ENCODE measurements around the gene GRIFIN. TPM values are rescaled to one million over a fixed set of nuclear protein-coding genes. Genes with fewer than 3 reads are reported as not detected.

GRIFIN gene
- total RNA-seq, 4 donors from 2014 or later = not detected

DNA sequence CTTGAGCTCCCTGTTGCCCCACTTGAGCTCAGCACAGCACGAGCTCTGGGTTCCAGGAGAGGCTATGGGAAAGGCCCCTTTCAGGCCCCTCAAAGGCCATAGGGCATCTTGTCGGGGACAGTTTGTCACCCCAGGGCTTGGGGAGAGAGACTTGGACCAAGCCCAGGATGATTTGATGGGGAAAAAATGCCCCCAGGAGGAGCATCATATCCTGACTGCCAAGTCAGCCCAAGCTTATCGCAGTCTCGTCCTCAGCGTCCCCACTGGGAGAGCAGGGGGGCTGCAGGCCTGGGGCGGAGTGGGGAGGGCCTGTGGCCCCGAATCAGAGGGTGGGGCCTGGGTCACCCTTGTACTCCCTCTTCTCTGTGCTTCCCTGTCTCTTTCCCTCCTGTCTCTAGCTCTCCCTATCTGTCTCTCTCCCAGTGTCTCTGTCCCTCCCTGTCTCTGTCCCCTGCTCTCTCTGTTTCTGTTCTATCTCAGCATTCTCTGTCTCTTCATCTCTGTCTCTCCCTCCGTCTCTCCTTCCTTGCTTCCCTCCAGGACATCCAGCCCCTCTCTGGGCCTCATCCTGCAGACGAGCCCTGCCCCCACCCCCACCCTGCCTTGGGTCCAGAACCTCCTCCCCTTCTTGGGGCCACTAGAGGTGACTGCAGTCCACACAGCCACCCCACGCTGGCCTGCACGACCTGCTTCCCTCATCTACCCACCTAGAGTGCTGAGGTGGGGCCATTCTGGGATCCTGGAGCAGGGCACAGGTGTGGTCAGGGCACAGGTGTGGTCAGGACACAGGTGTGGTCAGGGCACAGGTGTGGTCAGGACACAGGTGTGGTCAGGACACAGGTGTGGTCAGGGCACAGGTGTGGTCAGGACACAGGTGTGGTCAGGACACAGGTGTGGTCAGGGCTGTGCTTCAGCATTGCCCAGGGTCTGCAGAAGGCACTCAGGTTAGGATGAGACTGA lies 17.3 kb upstream of the GRIFIN start:
- DNase-seq = no peak
- intact Hi-C loops (cut with DNase I; ENCODE audit: low total_unique reads) = no loop called here
- H3K4me3 ChIP-seq = no peak overlapping the region
- H3K9me3 ChIP-seq = no peaks in the 10 kb centered on the region
- H3K27ac ChIP-seq = no peak overlapping the region
- H3K27me3 ChIP-seq = no peaks in the 10 kb centered on the region
- no peak for TF ChIP-seq POLR2A (IDR thresholded peaks at IDR 0.05)
- TF ChIP-seq, protein P1, sequence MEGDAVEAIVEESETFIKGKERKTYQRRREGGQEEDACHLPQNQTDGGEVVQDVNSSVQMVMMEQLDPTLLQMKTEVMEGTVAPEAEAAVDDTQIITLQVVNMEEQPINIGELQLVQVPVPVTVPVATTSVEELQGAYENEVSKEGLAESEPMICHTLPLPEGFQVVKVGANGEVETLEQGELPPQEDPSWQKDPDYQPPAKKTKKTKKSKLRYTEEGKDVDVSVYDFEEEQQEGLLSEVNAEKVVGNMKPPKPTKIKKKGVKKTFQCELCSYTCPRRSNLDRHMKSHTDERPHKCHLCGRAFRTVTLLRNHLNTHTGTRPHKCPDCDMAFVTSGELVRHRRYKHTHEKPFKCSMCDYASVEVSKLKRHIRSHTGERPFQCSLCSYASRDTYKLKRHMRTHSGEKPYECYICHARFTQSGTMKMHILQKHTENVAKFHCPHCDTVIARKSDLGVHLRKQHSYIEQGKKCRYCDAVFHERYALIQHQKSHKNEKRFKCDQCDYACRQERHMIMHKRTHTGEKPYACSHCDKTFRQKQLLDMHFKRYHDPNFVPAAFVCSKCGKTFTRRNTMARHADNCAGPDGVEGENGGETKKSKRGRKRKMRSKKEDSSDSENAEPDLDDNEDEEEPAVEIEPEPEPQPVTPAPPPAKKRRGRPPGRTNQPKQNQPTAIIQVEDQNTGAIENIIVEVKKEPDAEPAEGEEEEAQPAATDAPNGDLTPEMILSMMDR (IDR thresholded peaks at IDR 0.05) = no peak
- H3K36me3 ChIP-seq = no peaks in the 10 kb centered on the region
- H3K4me1 ChIP-seq = no peaks in the 10 kb centered on the region

- no peaks in the 10 kb centered on the region for H3K9me3 ChIP-seq
- intact Hi-C loops (cut with DNase I; ENCODE audit: low total_unique reads) = no loop called here
- no peaks in the 10 kb centered on the region for H3K27me3 ChIP-seq
- H3K27ac ChIP-seq = no peak overlapping the region
- no peak for DNase-seq
- no peaks in the 10 kb centered on the region for H3K36me3 ChIP-seq
- peaks cover 0 to 13% of the 10 kb centered on the region in 2 donors for H3K4me1 ChIP-seq
- TF ChIP-seq, protein P1 (IDR thresholded peaks at IDR 0.05) = no peak
- TF ChIP-seq POLR2A (IDR thresholded peaks at IDR 0.05) = no peak
- no peak overlapping the region for H3K4me3 ChIP-seq
Observed at GRCh38 chr7:2492038-2492437, 15.8 kb upstream of the GRIFIN start.

GRCh38 chr7:2490181-2490651 lies 14.0 kb upstream of the GRIFIN start:
- no peaks in the 10 kb centered on the region for H3K27me3 ChIP-seq
- H3K4me1 ChIP-seq = peaks cover 0 to 13% of the 10 kb centered on the region in 2 donors
- TF ChIP-seq, protein P1 (IDR thresholded peaks at IDR 0.05) = no peak
- no peak for TF ChIP-seq POLR2A (IDR thresholded peaks at IDR 0.05)
- H3K36me3 ChIP-seq = no peaks in the 10 kb centered on the region
- H3K27ac ChIP-seq = peak overlapping the region; percentile 74 to 85
- intact Hi-C loops (cut with DNase I; ENCODE audit: low total_unique reads) = no loop called here
- peak in 1 of 2 donors; percentile 22 for DNase-seq
- no peak overlapping the region for H3K4me3 ChIP-seq
- no peaks in the 10 kb centered on the region for H3K9me3 ChIP-seq

GRCh38 chr7:2488681-2489080 lies 12.5 kb upstream of the GRIFIN start:
- no peaks in the 10 kb centered on the region for H3K9me3 ChIP-seq
- no peaks in the 10 kb centered on the region for H3K36me3 ChIP-seq
- TF ChIP-seq, protein P1 (IDR thresholded peaks at IDR 0.05) = no peak
- TF ChIP-seq POLR2A (IDR thresholded peaks at IDR 0.05) = no peak
- H3K27ac ChIP-seq = peak overlapping the region; percentile 74 to 85
- intact Hi-C loops (cut with DNase I; ENCODE audit: low total_unique reads) = no loop called here
- no peaks in the 10 kb centered on the region for H3K27me3 ChIP-seq
- peak in 1 of 2 donors; percentile 20 for DNase-seq
- H3K4me3 ChIP-seq = no peak overlapping the region
- peaks cover 0 to 13% of the 10 kb centered on the region in 2 donors for H3K4me1 ChIP-seq

GRCh38 chr7:2488272-2488645 lies 12.1 kb upstream of the GRIFIN start:
- Histone ChIP-seq H3K27me3 (no peaks in the 10 kb centered on the region), H3K4me3 (no peak overlapping the region), H3K36me3 (no peaks in the 10 kb centered on the region), H3K27ac (peak overlapping the region; percentile 74 to 85), H3K4me1 (peaks cover 0 to 13% of the 10 kb centered on the region in 2 donors), H3K9me3 (no peaks in the 10 kb centered on the region)
- intact Hi-C loops (cut with DNase I; ENCODE audit: low total_unique reads) = no loop called here
- DNase-seq = peak; percentile 71 to 76
- no peak for TF ChIP-seq POLR2A (IDR thresholded peaks at IDR 0.05)
- TF ChIP-seq, protein P1 (IDR thresholded peaks at IDR 0.05) = no peak
